AG09319 (cell line): Measurements from ENCODE around the gene RCN2.
"Not testable (repeated sequence)": the region's sequence is repeated elsewhere in the genome, so short reads cannot be mapped to it uniquely, and the experiment has no call there.

ENCODE experiments used
- DNase-seq: peaks from one replicate; pipeline ENCODE4 v3.0.0-alpha.2; 2010; ENCODE audit warnings: low read depth; ENCODE audit errors: extremely low read depth
- CTCF ChIP-seq: IDR thresholded peaks from 2 replicates; pipeline ENCODE4 v1.5.1; 2011; ENCODE audit warnings: low read depth, mild to moderate bottlenecking, inconsistent platforms, low read length, moderate library complexity

Gene RCN2

GRCh38 chr15:76954744-76955143, 23.2 kb downstream of the RCN2 start:
- no peak for DNase-seq
- TF ChIP-seq CTCF: no peak

- no peak for TF ChIP-seq CTCF
- no peak for DNase-seq
Measured at GRCh38 chr15:76961268-76962011, 29.9 kb downstream of the RCN2 start.

GRCh38 chr15:76962337-76963013, 30.9 kb downstream of the RCN2 start:
- no peak for TF ChIP-seq CTCF
- no peak for DNase-seq

- TF ChIP-seq CTCF: no peak
- DNase-seq: no peak
Measured at GRCh38 chr15:76963596-76963995, 32.0 kb downstream of the RCN2 start.

GRCh38 chr15:76964157-76964556, 32.6 kb downstream of the RCN2 start:
- DNase-seq: no peak

GRCh38 chr15:76966051-76966450, 34.5 kb downstream of the RCN2 start:
- not testable (repeated sequence) for DNase-seq

More at GRCh38 chr15:76964157-76964556, 32.6 kb downstream of the RCN2 start:
- no peak for TF ChIP-seq CTCF

GRCh38 chr15:76967067-76967466, 35.5 kb downstream of the RCN2 start:
- TF ChIP-seq CTCF: no peak
- DNase-seq: no peak
